GM18858 (cell line): ENCODE data around the gene PSD.

Source experiments
- ATAC-seq: cut with Tn5 transposase; IDR thresholded peaks from one replicate; pipeline ENCODE4 v1.9.1; 2021; ENCODE audit not compliant: unreplicated experiment

The PSD gene

DNA sequence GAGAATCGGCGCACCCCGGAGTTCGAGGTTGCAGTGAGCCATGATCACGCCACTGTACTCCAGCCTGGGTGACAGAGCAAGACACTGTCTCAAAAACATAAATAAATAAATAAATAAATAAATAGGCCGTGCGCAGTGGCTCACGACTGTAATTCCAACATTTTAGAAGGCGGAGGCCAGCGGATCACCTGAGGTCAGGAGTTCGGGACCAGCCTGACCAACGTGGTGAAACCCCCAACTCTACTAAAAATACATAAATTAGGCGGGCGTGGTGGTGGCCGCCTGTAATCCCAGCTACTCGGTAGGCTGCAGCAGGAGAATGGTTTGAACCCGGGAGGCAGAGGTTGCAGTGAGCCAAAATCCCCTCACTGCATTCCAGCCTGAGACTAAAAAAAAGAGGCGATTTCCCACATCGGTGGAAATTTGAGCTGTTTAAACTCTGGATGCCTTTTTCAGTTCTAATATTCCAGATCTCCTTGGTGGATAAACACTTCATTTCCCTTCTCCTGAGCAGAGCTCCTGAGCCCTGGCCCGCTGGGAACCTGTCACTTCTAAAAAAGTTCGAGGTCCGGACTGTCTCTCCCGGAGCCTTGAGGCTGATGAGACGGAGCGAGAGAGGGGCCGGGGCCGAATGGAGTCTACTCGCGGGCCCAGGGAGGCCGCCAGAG, 25.0 kb downstream of the PSD start:
- ATAC-seq, result no peak

DNA sequence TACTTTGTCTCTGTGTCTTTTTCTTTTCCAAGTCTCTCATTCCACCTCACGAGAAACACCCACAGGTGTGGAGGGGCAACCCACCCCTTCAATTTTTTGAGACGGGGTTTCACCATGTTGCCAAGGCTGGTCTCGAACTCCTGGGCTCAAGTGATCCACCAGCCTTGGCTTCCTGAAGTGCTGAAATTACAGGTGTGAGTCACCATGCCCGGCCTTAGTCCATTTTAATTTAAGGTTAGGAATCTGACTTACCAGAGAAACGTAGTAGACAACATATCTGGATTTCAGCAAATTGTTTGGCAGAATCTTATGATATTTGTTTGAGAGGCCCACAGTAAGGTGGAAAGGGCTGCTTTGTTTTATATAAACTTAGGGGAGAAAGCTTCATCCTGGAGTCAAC, 26.3 kb downstream of the PSD start:
- ATAC-seq, result no peak

DNA sequence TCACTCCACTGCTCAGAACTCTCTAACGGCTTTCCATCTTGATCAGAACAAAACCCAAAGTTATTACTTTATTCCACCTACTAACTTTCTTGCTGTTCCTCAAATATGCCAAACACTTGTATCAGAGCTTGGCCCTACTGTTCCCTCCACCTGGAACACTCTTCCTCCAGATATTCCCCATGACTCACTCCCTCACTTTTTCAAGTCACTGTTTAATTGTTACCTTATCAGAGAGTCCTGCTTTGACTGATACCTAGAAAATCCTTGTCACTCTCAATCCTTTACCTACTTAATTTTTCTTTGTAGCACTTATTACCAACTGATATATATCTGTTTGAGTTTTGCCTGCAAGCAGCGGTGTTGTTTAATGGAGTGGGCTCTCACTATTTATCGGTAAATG, 28.7 kb downstream of the PSD start:
- no peak for ATAC-seq

DNA sequence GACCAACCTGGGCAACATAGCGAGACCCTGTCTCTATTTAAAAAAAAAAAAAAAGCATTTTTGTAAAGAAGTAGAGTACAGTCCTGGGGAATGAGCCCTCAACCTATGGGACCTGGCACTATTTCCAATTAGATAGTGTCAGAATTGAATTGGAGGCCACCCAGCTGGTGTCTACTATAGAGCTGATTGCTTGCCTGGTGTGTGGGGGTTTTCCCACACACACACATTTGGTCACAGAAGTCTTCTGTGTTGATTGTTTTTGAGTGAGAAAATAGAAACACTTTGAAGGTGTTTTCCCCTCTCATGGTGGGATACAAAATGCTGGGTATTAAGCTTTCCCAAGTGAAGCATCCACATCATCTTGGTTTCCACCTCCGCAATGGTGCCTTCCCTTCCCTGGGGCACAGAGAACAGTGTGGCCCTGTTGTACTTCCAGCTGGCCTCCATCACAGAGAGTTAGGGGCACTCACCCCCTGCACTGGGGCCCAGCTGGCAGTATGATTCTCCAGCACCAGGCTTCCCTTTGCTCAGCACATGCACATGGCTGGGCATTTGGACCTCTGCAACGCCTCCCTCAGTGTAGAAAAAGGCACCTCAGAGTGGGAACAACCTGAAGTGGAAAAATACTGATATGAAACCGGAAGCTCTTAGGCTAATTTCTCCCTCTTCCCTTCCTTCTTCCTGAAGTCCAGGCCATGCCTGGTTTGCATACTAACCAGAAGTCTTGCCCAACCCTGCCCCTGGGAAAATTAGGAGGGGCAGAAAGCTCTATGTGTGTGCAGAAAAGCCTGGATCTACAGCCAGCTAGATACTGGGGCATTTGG, 33.8 kb downstream of the PSD start:
- ATAC-seq, result no peak

DNA sequence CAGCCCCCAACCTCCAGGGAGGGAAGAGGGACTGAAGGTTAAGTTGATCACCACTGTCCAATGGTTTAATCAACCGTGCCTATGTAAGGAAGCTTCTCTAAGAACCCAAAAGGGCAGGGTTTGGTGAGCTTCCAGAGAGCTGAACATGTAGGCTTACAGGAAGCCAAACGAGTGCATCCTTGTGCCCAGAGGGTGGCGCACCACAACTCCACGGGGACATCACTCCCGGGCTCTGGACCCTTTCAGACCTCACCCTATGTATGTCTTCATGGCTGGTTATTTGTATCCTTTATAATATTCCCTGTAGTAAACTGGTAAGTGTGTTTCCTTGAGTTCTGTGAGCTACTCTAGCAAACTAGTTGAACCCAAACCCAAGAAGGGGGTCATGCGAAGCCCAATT, 34.5 kb downstream of the PSD start:
- ATAC-seq, result no peak

DNA sequence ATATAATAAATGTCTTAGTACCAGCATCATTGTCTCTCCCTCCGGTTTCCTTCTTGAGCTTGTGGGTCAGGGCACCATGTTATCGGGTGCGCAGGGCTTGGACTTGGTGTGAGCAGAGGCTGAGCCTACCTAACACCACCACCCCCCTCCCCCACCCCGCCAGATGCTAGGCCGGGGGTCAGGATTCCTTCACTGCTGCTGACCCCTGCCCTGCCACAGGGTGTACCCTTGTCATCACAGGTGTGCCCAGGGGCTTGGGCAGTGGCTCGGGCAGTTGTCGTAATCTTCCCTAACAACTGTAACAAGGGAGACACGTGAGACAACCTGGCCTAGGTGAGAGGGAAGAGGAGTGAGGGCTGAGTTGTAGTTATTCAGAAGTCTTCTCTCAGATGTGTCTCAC, 35.7 kb downstream of the PSD start:
- ATAC-seq, result no peak

DNA sequence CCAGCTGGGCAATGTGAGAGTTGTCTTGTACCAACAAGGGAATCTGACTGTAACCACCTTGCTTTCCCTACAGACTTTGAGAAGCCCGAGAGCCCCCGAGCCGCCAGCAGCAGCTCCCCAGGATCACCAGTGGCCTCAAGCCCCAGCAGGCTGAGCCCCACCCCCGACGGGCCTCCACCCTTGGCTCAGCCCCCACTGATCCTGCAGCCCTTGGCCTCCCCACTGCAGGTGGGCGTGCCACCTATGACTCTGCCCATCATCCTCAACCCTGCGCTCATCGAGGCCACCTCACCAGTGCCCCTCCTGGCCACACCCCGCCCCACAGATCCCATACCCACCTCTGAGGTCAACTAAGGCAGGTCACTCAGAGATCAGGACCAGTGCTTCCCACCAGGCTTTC, 36.6 kb downstream of the PSD start:
- ATAC-seq, result no peak

DNA sequence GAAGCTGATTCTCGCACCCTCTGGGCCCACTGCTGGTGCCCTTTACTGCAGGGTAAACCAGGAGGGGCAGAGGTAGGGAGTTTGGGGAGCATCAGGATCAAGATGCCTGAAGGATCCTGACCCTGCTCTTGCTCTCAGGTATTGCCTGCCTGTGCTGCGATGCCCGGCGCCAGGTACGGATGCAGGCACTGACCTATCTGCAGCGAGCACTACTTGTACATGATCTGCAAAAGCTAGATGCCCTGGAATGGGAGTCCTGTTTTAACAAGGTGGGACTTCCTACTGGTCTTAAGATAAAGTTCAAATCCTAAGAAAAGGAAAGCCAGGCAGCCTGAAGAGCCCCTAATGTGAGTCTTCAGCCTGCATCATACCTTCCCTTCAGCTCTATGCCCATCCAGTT, 39.2 kb downstream of the PSD start:
- ATAC-seq, result no peak

DNA sequence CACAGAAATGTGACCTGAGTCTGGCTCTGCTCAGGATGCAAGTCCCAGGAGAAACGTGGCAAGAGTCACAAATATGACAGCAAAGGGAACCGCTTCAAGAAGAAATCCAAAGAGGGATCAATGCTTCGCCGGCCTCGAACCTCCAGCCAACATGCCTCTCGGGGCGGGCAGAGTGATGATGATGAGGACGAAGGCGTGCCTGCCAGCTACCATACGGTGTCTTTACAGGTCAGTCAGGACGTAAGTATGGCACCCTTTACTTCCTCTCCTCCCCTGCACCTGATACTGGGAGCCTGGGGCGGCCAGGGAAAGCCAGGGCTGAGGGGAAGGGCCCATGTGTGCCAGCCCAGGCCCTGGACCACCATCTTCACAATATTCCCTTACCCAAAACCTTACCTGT, 41.7 kb downstream of the PSD start:
- ATAC-seq, result no peak

DNA sequence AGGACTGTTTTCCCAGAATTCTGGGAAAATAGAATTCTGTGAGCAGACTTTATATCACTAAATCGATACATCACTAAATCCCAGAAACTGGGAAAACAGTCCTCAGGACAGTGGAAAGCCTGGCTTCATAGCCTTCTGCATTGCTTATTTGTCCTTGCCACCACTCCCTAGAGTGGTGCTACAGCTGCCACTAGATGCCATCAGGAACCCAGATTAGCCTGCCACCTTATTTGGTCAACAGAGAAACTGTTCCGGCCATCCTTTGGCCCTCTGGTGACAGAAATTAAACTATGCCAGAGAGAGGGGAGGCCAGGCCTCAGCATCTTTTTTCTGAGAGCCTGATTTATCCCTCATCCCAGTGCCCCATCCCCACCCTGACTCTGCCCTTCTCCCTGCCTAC, 42.7 kb downstream of the PSD start:
- no peak for ATAC-seq

DNA sequence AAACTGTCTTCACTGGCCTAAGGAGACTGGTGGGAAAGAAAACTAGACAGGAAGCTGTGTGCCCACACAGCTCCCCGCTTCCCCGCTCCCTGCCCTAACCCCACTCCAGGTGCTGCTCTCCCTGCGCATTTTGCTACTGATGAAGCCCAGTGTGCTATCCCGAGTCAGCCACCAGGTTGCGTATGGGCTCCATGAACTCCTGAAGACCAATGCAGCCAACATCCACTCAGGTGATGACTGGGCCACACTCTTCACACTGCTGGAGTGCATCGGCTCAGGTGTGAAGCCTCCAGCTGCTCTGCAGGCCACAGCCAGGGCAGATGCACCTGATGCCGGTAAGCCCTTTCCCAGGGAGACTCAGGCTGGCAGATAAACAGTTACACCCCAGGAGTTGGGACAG, 43.3 kb downstream of the PSD start:
- ATAC-seq, result no peak

DNA sequence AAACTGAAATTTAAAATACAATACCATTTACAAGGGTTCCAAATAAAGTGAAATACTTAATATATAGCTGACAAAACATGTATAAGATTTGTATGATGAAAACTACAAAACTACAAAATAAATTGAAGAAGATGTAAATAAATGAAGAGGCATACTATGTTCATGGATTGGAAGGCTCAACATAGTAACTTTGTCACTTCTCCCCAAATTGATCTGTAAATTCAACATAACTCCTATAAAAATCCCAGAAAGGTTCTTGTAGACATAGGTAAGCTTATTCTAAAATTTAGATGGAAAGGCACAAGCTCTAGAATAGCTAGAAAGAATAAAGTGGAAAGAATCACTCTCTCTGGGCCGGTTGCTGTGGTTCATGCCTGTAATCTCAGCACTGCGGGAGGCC, 47.3 kb downstream of the PSD start:
- ATAC-seq, result no peak

DNA sequence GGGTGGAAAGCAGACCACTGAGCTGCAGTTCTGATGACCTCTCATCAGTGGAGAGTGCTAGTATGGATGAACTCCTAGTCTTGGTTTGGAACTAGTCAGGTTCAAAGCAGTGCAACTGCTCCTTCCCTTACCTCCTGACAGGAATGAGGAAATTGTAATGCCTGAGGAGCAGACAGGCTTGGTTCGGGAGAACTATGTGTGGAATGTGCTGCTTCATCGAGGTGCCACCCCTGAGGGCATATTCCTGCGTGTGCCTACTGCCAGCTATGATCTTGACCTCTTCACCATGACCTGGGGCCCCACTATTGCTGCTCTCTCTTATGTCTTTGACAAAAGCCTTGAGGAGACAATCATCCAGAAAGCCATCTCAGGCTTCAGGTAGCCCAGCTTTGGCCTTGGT, 50.5 kb downstream of the PSD start:
- no peak for ATAC-seq

DNA sequence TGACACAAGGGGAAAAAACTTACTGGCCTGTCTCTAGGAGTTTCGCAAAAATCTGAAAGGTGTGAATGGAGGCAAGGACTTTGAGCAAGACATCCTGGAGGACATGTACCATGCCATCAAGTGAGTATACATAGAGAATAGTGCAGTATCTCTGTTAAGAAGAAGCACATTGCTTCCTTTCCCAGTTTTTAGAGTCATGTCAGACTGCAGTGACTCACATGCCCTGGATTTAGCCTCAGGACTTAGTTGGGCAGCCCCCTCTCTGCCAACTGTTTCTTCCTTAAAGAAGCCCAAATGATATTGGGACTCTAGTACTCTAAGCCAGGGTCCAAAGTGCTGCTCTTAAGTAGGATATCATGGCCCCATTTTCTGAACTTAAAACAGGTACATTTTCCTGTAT, 51.1 kb downstream of the PSD start:
- no peak for ATAC-seq

DNA sequence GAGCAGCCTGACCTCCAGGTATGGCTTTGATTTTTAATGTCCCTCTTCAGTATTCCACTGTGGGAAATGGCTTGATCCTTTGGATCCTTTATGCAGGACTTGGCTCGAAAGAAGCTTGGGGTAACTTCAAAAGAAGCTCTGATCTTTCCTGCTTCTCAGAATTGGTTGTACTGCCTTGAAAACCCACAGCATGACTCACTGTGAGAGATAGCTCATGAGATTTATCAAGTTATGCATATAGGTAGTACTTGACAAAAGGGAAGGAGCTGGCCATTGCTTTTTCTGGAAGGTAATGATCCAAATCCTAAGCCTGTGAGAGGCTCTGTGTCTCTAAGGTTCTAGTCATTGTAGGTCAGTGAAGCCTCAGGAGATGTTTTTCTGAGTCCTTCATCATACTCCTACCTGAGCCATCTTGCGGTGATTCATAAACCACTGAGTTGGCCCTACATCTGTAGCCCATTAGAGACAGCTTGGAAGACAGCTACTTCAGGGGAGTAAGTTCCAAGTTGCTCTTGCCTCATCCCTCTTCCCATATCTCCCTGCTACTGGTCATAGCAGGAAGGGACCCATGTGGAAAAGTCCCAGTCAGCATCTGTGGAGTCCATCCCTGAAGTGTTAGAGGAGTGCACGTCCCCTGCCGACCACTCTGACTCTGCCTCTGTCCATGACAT, 59.7 kb downstream of the PSD start:
- no peak for ATAC-seq

DNA sequence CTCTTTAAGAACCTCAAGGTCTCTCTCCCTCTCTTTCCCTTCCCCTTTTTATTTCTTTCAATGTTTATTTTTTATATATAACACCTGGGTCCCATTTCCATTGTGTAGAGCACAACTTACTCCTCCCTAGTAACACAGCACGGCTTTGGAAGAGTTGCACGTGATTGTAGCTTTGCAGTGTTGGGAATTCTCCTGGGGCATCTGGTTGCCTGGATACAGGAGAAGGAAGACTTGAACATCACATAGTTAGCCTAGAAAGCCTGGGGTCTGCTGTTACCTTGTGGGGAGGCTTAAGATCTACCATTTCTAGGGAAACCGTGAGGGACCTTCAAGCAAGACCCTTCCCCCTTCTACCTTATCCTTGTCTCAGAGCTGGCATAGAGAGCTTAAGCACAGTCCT, 64.1 kb downstream of the PSD start:
- ATAC-seq, result no peak
